ENCODE measurements around the gene PDE7B.

PDE7B gene

GRCh38 chr6:136092897-136093296 is 241.4 kb downstream of the PDE7B start:
- H3K9me3 ChIP-seq (ENCODE audit: insufficient read depth, low read depth, low read length): peaks cover 3% of the 10 kb centered on the region
- no peak overlapping the region for H4K91ac ChIP-seq (ENCODE audit: low read depth, low read length)
- H3K18ac ChIP-seq (ENCODE audit: low read length): no peak overlapping the region
- no peaks in the 10 kb centered on the region for H3K27me3 ChIP-seq (ENCODE audit: insufficient read depth, low read length)
- no peaks in the 10 kb centered on the region for H3K4me1 ChIP-seq (ENCODE audit: control insufficient read depth in 1 of 2, insufficient read depth in 2 of 2, low read length in 2 of 2)
- no peak overlapping the region for H4K8ac ChIP-seq (ENCODE audit: low read depth, low read length)
- no peak overlapping the region for H2BK5ac ChIP-seq (ENCODE audit: low read depth, low read length, poor library complexity)
- no peaks in the 10 kb centered on the region for H3K79me1 ChIP-seq (ENCODE audit: low read length)
- H3K27ac ChIP-seq (ENCODE audit: low read depth, low read length): no peak overlapping the region
- no peak overlapping the region for H2BK120ac ChIP-seq (ENCODE audit: insufficient read depth, low read length, poor library complexity)
- H3K4ac ChIP-seq (ENCODE audit: low read depth, low read length): no peak overlapping the region
- WGBS (ENCODE audit: extremely low coverage, insufficient coverage, insufficient read length): no CpG with 5 or more reads among the region's 3 CpGs
- H3K14ac ChIP-seq (ENCODE audit: low read length): no peak overlapping the region
- no peaks in the 10 kb centered on the region for H3K36me3 ChIP-seq (ENCODE audit: control insufficient read depth in 1 of 2, insufficient read depth in 2 of 2, low read length in 2 of 2)
- no peak overlapping the region for H4K12ac ChIP-seq (ENCODE audit: low read depth, low read length)
- H3K4me2 ChIP-seq (ENCODE audit: low read length): no peak overlapping the region
- H3K4me3 ChIP-seq (ENCODE audit: low read depth, low read length): no peak overlapping the region
- no peak overlapping the region for H3K23ac ChIP-seq (ENCODE audit: low read length)
- H2BK12ac ChIP-seq (ENCODE audit: low read length): no peak overlapping the region
- no peak overlapping the region for H2AK5ac ChIP-seq (ENCODE audit: low read length)
- no peak overlapping the region for H2AFZ ChIP-seq (ENCODE audit: insufficient read depth, low read length, poor library complexity)
- DNase-seq: no peak
- H3K9ac ChIP-seq (ENCODE audit: low read length): no peak overlapping the region
- no peaks in the 10 kb centered on the region for H3K79me2 ChIP-seq (ENCODE audit: control insufficient read depth, insufficient read depth, low read length, poor library complexity)

- H3K18ac ChIP-seq (ENCODE audit: low read length): no peak overlapping the region
- no peak overlapping the region for H3K23ac ChIP-seq (ENCODE audit: low read length)
- H4K91ac ChIP-seq (ENCODE audit: low read depth, low read length): no peak overlapping the region
- H3K4me3 ChIP-seq (ENCODE audit: low read depth, low read length): no peak overlapping the region
- H3K9ac ChIP-seq (ENCODE audit: low read length): no peak overlapping the region
- no peaks in the 10 kb centered on the region for H3K79me1 ChIP-seq (ENCODE audit: low read length)
- no peak overlapping the region for H3K14ac ChIP-seq (ENCODE audit: low read length)
- H2AK5ac ChIP-seq (ENCODE audit: low read length): no peak overlapping the region
- H3K79me2 ChIP-seq (ENCODE audit: control insufficient read depth, insufficient read depth, low read length, poor library complexity): no peaks in the 10 kb centered on the region
- H2BK5ac ChIP-seq (ENCODE audit: low read depth, low read length, poor library complexity): no peak overlapping the region
- no peak overlapping the region for H4K12ac ChIP-seq (ENCODE audit: low read depth, low read length)
- no peak overlapping the region for H3K27ac ChIP-seq (ENCODE audit: low read depth, low read length)
- H2BK12ac ChIP-seq (ENCODE audit: low read length): no peak overlapping the region
- H3K36me3 ChIP-seq (ENCODE audit: control insufficient read depth in 1 of 2, insufficient read depth in 2 of 2, low read length in 2 of 2): no peaks in the 10 kb centered on the region
- DNase-seq: no peak
- no peak overlapping the region for H3K4ac ChIP-seq (ENCODE audit: low read depth, low read length)
- WGBS (ENCODE audit: extremely low coverage, insufficient coverage, insufficient read length): no CpG with 5 or more reads among the region's 1 CpG
- no peak overlapping the region for H2AFZ ChIP-seq (ENCODE audit: insufficient read depth, low read length, poor library complexity)
- H2BK120ac ChIP-seq (ENCODE audit: insufficient read depth, low read length, poor library complexity): no peak overlapping the region
- no peak overlapping the region for H4K8ac ChIP-seq (ENCODE audit: low read depth, low read length)
- no peaks in the 10 kb centered on the region for H3K4me1 ChIP-seq (ENCODE audit: control insufficient read depth in 1 of 2, insufficient read depth in 2 of 2, low read length in 2 of 2)
- H3K9me3 ChIP-seq (ENCODE audit: insufficient read depth, low read depth, low read length): peaks cover 3% of the 10 kb centered on the region
- no peak overlapping the region for H3K4me2 ChIP-seq (ENCODE audit: low read length)
- H3K27me3 ChIP-seq (ENCODE audit: insufficient read depth, low read length): no peaks in the 10 kb centered on the region
These were observed 242.3 kb downstream of the PDE7B start for GRCh38 chr6:136093835-136094234.

GRCh38 chr6:136094812-136095211 is 243.3 kb downstream of the PDE7B start:
- H2BK120ac ChIP-seq (ENCODE audit: insufficient read depth, low read length, poor library complexity): no peak overlapping the region
- H2AK5ac ChIP-seq (ENCODE audit: low read length): no peak overlapping the region
- H3K14ac ChIP-seq (ENCODE audit: low read length): no peak overlapping the region
- H3K4ac ChIP-seq (ENCODE audit: low read depth, low read length): no peak overlapping the region
- no peaks in the 10 kb centered on the region for H3K79me1 ChIP-seq (ENCODE audit: low read length)
- H3K79me2 ChIP-seq (ENCODE audit: control insufficient read depth, insufficient read depth, low read length, poor library complexity): no peaks in the 10 kb centered on the region
- H3K23ac ChIP-seq (ENCODE audit: low read length): no peak overlapping the region
- H3K9me3 ChIP-seq (ENCODE audit: insufficient read depth, low read depth, low read length): peaks cover 3% of the 10 kb centered on the region
- no peak overlapping the region for H2BK12ac ChIP-seq (ENCODE audit: low read length)
- no peak overlapping the region for H4K8ac ChIP-seq (ENCODE audit: low read depth, low read length)
- no peaks in the 10 kb centered on the region for H3K36me3 ChIP-seq (ENCODE audit: control insufficient read depth in 1 of 2, insufficient read depth in 2 of 2, low read length in 2 of 2)
- H4K12ac ChIP-seq (ENCODE audit: low read depth, low read length): no peak overlapping the region
- no peak overlapping the region for H3K9ac ChIP-seq (ENCODE audit: low read length)
- no peaks in the 10 kb centered on the region for H3K4me1 ChIP-seq (ENCODE audit: control insufficient read depth in 1 of 2, insufficient read depth in 2 of 2, low read length in 2 of 2)
- H2BK5ac ChIP-seq (ENCODE audit: low read depth, low read length, poor library complexity): no peak overlapping the region
- no peak overlapping the region for H3K18ac ChIP-seq (ENCODE audit: low read length)
- no peak for DNase-seq
- no peak overlapping the region for H4K91ac ChIP-seq (ENCODE audit: low read depth, low read length)
- no peak overlapping the region for H3K27ac ChIP-seq (ENCODE audit: low read depth, low read length)
- H3K4me2 ChIP-seq (ENCODE audit: low read length): no peak overlapping the region
- no peaks in the 10 kb centered on the region for H3K27me3 ChIP-seq (ENCODE audit: insufficient read depth, low read length)
- H3K4me3 ChIP-seq (ENCODE audit: low read depth, low read length): no peak overlapping the region
- WGBS (ENCODE audit: extremely low coverage, insufficient coverage, insufficient read length): no CpG with 5 or more reads among the region's 3 CpGs
- H2AFZ ChIP-seq (ENCODE audit: insufficient read depth, low read length, poor library complexity): no peak overlapping the region

- no peak overlapping the region for H2BK5ac ChIP-seq (ENCODE audit: low read depth, low read length, poor library complexity)
- no peak overlapping the region for H3K9ac ChIP-seq (ENCODE audit: low read length)
- no peak overlapping the region for H2AFZ ChIP-seq (ENCODE audit: insufficient read depth, low read length, poor library complexity)
- H3K4ac ChIP-seq (ENCODE audit: low read depth, low read length): no peak overlapping the region
- H3K79me1 ChIP-seq (ENCODE audit: low read length): no peaks in the 10 kb centered on the region
- H3K4me2 ChIP-seq (ENCODE audit: low read length): no peak overlapping the region
- no peaks in the 10 kb centered on the region for H3K79me2 ChIP-seq (ENCODE audit: control insufficient read depth, insufficient read depth, low read length, poor library complexity)
- H3K18ac ChIP-seq (ENCODE audit: low read length): no peak overlapping the region
- no peak overlapping the region for H4K12ac ChIP-seq (ENCODE audit: low read depth, low read length)
- no peak overlapping the region for H3K14ac ChIP-seq (ENCODE audit: low read length)
- no peak overlapping the region for H4K91ac ChIP-seq (ENCODE audit: low read depth, low read length)
- H2BK120ac ChIP-seq (ENCODE audit: insufficient read depth, low read length, poor library complexity): no peak overlapping the region
- DNase-seq: no peak
- H3K23ac ChIP-seq (ENCODE audit: low read length): no peak overlapping the region
- H2AK5ac ChIP-seq (ENCODE audit: low read length): no peak overlapping the region
- no peak overlapping the region for H4K8ac ChIP-seq (ENCODE audit: low read depth, low read length)
- H2BK12ac ChIP-seq (ENCODE audit: low read length): no peak overlapping the region
- H3K27ac ChIP-seq (ENCODE audit: low read depth, low read length): no peak overlapping the region
- no peaks in the 10 kb centered on the region for H3K36me3 ChIP-seq (ENCODE audit: control insufficient read depth in 1 of 2, insufficient read depth in 2 of 2, low read length in 2 of 2)
- H3K9me3 ChIP-seq (ENCODE audit: insufficient read depth, low read depth, low read length): peaks cover 3% of the 10 kb centered on the region
- WGBS (ENCODE audit: extremely low coverage, insufficient coverage, insufficient read length): no CpG with 5 or more reads among the region's 3 CpGs
- H3K4me3 ChIP-seq (ENCODE audit: low read depth, low read length): no peak overlapping the region
- no peaks in the 10 kb centered on the region for H3K4me1 ChIP-seq (ENCODE audit: control insufficient read depth in 1 of 2, insufficient read depth in 2 of 2, low read length in 2 of 2)
- no peaks in the 10 kb centered on the region for H3K27me3 ChIP-seq (ENCODE audit: insufficient read depth, low read length)
These were observed 244.5 kb downstream of the PDE7B start for GRCh38 chr6:136095986-136096385.
